ENCODE measurements around the gene TECPR1. TPM values are rescaled to one million over a fixed set of nuclear protein-coding genes. Genes with fewer than 3 reads are reported as not detected.

The TECPR1 gene
- total RNA-seq, 6 experiments from 2014 or later, result 25.6 to 35.6 (median 29.3) TPM

DNA sequence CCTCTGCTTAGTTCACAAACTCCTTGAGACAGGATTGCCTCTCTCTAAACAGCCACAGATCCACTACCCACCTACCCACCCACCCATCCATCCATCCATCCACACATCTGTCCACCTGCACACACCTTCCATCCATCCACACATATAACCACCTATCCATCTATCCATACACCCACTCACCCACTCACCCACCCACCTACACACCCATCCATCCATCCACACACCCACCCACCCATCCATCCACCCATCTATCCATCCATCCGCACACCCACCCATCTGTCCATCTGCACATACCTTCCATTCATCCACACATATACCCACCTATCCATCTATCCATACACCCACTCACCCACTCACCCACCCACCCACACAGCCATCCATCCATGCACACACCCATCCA lies 9.7 kb downstream of the TECPR1 start:
- H3K4me3 Mint-ChIP-seq, result no peak overlapping the region
- peaks cover 18% of the 10 kb centered on the region for H3K36me3 Mint-ChIP-seq (ENCODE audit: low read depth)
- H3K27me3 Mint-ChIP-seq (ENCODE audit: insufficient read depth), result no peaks in the 10 kb centered on the region
- no peak overlapping the region for H3K27ac Mint-ChIP-seq
- no peak for DNase-seq
- TF ChIP-seq, protein P1, sequence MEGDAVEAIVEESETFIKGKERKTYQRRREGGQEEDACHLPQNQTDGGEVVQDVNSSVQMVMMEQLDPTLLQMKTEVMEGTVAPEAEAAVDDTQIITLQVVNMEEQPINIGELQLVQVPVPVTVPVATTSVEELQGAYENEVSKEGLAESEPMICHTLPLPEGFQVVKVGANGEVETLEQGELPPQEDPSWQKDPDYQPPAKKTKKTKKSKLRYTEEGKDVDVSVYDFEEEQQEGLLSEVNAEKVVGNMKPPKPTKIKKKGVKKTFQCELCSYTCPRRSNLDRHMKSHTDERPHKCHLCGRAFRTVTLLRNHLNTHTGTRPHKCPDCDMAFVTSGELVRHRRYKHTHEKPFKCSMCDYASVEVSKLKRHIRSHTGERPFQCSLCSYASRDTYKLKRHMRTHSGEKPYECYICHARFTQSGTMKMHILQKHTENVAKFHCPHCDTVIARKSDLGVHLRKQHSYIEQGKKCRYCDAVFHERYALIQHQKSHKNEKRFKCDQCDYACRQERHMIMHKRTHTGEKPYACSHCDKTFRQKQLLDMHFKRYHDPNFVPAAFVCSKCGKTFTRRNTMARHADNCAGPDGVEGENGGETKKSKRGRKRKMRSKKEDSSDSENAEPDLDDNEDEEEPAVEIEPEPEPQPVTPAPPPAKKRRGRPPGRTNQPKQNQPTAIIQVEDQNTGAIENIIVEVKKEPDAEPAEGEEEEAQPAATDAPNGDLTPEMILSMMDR (IDR thresholded peaks at IDR 0.05), result no peak
- peaks cover 10% of the 10 kb centered on the region for H3K4me1 Mint-ChIP-seq (ENCODE audit: low read depth)
- H3K9me3 Mint-ChIP-seq, result no peaks in the 10 kb centered on the region

DNA sequence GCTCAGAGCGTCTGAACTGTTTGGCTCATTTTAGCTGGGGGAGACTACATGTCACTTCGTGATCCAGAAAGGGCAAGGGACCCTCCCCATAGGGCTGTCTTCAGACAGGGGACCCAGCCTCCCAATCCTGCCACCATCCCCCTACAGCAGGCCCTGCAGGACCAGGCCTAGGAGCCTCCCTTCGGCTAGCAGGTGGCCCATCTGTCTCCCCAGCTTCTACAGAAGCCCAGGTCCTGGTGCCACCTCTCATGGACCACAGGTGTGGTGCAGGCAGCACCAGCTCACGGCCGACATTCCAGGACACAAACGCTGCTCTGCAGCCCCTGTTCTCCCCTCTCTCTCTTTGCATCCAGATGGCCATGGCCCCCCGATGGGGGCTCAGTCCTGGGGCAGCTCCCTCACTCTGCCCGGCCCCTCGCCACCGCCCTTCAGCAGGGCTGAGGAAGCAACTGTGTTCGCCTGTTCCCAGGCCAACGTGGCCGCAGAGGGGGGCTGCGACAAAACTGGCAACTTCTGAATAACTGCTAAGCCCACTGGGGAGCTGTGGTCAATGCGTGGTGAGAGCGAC lies 10.3 kb downstream of the TECPR1 start:
- no peak for DNase-seq
- H3K4me3 Mint-ChIP-seq, result no peak overlapping the region
- H3K4me1 Mint-ChIP-seq (ENCODE audit: low read depth), result peaks cover 10% of the 10 kb centered on the region
- no peak overlapping the region for H3K27ac Mint-ChIP-seq
- TF ChIP-seq, protein P1 (IDR thresholded peaks at IDR 0.05), result peak; percentile 55
- no peaks in the 10 kb centered on the region for H3K27me3 Mint-ChIP-seq (ENCODE audit: insufficient read depth)
- no peaks in the 10 kb centered on the region for H3K9me3 Mint-ChIP-seq
- H3K36me3 Mint-ChIP-seq (ENCODE audit: low read depth), result peaks cover 18% of the 10 kb centered on the region

DNA sequence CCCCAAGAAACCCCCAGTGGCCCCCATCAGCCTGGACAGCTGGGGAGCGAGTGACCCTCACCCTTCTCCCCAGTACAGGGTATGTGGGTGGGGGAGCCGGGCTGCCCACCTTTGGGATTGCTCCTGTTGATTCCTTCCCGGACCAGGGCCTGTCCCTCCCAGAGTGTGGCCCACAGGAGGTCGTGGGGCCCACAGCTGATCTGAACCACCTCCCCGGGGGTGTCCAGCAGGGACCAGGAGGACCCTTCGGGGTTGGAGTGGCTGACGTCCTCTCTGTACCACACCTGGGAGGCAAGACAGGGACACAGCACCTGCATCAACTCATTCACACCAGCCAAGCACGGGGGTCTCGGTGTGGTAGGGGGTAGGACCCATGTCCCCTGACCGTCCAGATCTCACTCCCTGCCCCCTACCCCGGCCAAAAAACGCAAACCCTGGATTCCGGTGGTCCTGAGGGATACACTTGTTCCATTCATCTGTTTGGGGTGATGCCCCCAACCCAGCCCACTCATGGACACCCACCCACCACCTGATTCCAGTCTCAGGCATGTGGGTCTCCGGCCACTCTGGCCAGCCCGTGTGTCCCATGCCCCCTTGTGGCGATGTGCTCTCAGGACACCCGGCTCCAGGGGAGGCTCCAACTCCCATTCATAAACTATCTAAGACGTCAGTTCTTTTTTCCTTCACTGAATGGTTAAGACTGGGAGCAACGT lies 10.9 kb downstream of the TECPR1 start:
- H3K36me3 Mint-ChIP-seq (ENCODE audit: low read depth), result peaks cover 18% of the 10 kb centered on the region
- H3K27ac Mint-ChIP-seq, result no peak overlapping the region
- H3K4me1 Mint-ChIP-seq (ENCODE audit: low read depth), result peaks cover 10% of the 10 kb centered on the region
- no peak for DNase-seq
- H3K9me3 Mint-ChIP-seq, result no peaks in the 10 kb centered on the region
- no peaks in the 10 kb centered on the region for H3K27me3 Mint-ChIP-seq (ENCODE audit: insufficient read depth)
- no peak overlapping the region for H3K4me3 Mint-ChIP-seq
- TF ChIP-seq, protein P1 (IDR thresholded peaks at IDR 0.05), result peak; percentile 88

DNA sequence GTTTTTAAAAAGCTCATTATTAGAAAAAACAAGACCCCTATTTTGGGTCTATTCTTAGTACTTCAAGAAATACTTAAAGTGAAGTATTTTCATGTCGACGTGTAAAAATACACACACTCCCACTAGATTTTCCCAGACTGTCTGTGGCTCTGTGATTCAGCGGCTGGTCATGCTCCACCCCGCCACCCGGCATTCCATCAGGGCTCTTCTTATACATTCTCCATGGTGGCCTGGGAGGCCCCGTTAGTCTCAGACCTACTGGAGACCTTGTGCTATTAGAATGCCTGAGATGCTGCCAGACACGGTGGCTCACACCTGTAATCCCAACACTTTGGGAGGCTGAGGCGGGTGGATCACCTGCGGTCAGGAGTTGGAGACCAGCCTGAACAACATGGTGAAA lies 13.1 kb downstream of the TECPR1 start:
- no peak for DNase-seq
- peaks cover 10% of the 10 kb centered on the region for H3K4me1 Mint-ChIP-seq (ENCODE audit: low read depth)
- H3K36me3 Mint-ChIP-seq (ENCODE audit: low read depth), result peaks cover 26% of the 10 kb centered on the region
- TF ChIP-seq, protein P1 (IDR thresholded peaks at IDR 0.05), result no peak
- H3K4me3 Mint-ChIP-seq, result no peak overlapping the region
- H3K27me3 Mint-ChIP-seq (ENCODE audit: insufficient read depth), result no peaks in the 10 kb centered on the region
- no peaks in the 10 kb centered on the region for H3K9me3 Mint-ChIP-seq
- peak overlapping the region; percentile 25; the same call in 1 of the 2 replicates for H3K27ac Mint-ChIP-seq

DNA sequence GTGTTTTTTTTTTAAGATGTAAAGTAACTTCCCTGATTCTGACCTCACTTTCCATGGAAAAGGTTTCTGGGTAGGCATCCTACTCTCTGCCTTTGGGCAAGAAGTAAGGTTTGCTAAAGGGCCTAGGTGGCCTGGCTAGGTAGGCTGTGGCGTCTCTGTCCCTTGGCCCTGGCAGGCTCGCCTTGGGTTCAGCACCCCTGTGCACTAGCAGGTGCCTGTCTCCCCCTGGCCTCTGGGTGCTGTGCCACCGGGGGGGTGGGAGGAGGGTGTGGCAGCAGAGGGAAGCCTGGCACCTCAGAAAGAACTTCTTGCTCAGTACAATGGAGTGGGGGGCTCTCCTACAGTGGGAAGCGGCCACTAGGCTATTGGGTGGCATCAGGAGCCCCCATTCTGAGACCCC lies 14.0 kb downstream of the TECPR1 start:
- Mint-ChIP-seq H3K4me3 (no peak overlapping the region), H3K36me3 (ENCODE audit: low read depth) (peaks cover 26% of the 10 kb centered on the region), H3K4me1 (ENCODE audit: low read depth) (peaks cover 10% of the 10 kb centered on the region), H3K27me3 (ENCODE audit: insufficient read depth) (no peaks in the 10 kb centered on the region), H3K27ac (no peak overlapping the region), H3K9me3 (no peaks in the 10 kb centered on the region)
- TF ChIP-seq, protein P1 (IDR thresholded peaks at IDR 0.05), result no peak
- no peak for DNase-seq

Measured in HFFc6 (cell line).